UCSD-AML1 (cell line): ENCODE results near the gene TMEM164.

Experiments used
- DNase-seq: peaks from one replicate; lab custom pipeline; 2025; ENCODE audit not compliant: unreplicated experiment; lab: John Stamatoyannopoulos, UW

Gene TMEM164

DNA sequence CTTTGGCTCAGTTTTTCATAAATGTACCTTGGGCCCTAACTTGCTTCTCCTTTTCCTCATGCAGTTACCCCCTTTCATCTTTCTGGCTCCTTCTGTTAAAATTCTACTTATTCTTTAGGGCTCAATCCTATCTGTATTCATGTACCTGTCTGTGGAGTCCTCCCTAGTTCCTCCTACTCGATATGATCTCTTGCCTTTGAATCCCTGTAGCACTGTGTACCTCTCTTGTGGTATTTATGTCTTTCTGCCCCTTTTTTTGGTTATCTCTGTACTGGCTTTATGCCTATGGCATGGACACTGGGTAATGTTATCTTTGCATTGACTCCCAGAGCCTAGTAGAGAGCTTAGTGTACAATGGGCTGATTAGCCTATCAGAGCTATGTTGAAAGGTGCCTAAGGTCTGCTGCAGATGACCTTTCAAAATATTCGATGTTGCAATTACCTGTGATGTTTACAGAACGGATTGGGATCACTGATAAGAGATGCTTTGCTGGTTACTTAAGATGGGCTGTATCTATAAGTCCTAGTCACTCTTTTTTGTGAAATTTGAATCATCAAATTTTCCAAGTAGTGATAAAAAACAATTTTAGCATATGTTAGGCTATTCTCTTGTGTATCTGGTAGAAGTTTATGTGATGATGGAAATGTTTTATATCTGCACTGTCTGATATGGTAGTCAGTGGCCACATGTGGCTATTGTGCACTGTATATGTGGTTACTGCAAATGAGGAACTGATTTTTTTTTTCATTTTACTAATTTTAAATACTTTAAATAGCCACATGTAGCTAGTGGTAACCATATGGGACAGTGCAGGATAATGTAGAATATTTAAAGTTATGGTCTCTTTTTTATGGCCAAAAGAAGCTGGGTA lies 33.5 kb downstream of the TMEM164 start:
- no peak for DNase-seq

DNA sequence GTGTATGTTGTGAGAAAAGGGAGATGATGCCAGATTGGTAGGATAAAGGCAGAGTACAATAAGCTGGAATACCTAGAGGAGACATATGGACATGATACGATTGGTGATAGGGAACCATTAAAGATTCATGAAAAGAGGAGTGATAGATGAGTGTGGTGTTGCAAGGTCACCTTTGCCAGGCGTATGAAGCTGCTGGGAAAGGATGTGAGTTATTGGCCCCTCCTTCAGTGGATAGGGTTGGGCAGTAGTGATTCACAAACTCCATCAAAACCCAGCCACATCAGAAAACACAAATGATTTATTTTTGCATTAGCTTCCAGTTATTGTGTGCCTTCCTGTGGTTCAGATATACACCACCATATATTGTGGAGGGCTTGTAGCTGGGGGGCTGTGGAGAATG lies 34.3 kb downstream of the TMEM164 start:
- no peak for DNase-seq

DNA sequence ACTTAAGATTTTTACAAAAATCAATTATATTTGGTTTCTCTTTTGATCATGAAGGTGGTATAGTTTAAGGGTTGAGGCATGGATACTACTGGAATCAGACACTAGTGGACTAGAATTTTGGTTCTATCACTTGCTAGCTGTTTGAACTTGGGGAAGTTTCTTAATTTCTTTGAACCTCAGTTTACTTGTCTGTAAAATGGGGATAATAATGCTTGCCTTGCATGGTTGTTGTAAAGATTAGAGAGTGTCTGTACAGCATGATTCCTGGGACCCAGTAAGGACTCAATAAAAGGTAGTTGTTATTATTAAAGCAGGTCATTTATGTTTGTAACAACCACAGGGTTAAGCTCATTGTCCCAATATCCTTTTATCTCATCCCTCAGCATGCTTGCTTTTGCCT lies 36.0 kb downstream of the TMEM164 start:
- DNase-seq: no peak

DNA sequence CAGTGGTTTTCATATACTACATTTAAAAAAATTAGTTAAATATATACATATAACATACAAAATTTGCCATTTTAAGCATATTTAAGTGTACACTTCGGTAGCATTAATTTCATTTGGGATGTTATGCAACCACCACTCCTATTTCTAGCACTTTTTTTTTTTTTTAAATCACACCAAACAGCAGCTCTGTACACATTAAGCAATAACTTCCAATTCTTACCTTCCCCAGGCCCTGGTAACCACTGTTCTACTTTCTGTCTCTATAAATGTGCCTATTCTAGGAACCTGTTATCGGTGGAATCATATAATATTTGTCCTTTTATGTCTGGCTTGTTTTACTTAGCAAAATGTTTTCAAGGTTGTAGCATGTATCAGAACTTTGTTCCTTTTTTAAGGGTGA lies 39.1 kb downstream of the TMEM164 start:
- DNase-seq: no peak

DNA sequence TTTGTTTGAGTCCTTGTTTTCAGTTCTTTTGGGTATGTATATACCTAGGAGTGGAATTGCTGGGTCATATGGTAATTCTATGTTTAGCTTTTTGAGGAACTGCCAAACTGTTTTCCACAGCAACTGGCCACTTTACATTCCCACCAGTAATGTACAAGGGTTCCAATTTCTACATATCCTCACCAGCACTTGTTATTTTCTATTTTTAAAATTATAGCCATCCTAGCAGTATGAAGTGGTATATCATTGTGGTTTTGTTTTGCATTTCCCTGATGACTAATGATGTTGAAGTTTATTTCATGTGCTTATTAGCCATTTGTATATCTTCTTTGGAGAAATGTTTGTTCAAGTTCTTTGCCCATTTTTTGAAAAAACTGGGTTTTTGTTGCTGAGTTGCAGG lies 39.6 kb downstream of the TMEM164 start:
- no peak for DNase-seq

DNA sequence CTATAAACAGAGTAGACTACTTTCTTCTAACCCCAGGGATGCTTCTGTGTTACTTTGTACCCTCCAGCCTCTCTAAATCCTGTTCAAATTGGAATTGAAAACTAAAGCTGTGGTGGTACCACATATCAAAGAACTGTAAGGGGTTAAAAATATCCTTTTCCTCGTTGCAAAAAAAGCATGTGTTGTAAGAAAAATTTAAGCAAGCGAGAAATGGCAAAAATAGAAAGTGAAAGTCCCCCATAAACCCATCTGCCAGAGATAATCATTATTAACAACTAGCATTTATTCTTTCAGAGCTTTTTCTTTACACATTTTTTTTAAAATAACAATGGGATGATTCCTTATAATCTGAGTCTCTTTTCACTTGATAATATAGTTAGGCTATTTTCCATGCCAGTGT lies 40.6 kb downstream of the TMEM164 start:
- DNase-seq: no peak

DNA sequence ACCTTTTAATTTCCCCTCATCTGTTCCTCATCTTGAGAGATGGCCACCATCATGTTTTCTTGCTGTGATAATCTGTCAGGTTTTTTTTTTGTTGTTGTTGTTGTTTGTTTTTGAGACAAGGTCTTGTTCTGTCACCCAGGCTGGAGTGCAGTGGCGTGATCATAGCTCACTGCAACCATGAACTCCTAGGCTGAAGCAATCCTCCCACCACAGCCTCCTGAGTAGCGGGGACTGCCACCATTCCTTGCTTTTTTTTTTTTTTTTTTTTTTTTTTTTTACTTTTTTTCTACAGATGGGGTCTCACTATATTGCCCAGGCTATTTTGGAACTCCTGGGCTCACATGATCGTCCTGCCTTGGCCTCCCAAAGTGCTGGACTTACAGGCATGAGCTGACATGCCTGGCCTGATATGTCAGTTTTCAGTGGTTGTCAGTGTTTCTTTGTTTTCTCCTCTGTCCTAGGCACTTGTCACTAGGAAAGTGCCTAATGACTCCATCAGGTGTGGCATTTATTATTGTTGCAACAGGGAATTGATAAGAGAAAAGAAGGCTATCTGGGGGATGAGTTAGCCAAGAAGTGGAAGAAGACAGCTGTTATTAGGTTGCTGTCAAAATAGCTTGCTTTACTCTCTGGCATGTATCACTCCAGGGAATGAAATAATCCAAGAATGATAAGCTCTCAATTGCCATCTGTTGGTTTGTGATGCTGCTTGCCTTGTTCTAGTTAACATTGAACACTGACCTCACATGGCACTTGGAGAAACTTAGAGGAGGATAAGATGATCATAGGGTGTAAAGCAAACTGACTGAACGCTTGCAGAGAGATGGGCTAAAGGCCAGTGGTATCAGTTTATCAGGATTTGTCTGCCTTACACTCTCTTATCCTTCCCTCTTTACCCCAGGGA lies 41.7 kb downstream of the TMEM164 start:
- no peak for DNase-seq

DNA sequence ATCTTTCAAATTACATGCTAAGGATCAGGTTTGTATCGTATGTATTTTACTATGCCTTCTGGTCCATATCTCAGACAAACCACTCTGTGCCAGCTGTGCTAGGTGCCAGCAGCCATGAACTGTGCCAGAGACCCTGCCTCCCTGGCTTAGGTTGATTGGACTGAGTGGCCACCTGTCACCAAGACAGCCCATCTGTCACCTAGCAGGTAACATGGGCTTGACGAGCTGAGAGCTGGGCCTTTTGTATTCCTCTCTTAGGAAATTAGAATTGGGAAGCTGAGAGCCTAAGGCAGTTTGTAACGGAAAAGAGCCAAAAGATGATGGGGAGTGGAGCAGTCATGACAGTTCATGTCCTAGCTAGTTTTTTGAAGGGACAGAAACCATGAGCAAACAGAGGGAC lies 42.5 kb downstream of the TMEM164 start:
- no peak for DNase-seq

DNA sequence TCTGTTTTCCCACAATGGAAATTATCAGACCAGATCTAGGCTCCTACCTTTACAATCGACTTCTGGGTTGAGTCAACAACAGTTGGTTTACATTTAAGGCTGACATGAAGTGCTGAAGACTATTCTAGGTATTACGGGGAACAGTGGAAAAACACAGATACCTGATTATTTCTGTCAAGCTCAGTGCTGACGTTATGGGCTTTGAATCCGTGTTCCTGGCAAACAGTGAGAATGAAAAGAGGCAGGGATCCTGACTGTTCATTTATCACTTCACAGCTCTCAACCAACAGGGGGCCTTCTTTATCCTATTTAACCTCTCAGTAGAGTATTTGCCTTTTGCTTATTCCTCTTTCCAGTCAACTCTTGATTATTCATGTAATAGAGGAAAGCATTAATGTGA lies 43.1 kb downstream of the TMEM164 start:
- DNase-seq: no peak

DNA sequence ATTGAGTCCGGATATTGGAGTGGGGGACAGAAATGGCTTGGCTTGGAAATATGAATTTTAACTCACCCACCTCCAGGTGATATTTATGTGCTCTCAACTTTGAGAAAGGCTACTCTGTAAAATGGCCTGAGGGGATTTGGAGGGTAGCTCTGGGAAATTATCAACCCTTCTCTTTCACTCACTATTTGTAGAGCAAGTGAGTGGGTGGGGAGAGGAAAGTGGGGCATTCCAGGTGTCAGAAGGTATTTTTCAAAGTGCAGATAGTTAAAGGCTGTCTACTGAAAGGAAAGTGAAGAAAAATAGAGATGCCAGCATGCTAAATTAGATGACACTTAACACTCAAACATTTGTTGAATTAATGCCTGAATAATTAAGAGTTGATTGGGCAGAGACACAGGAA lies 44.1 kb downstream of the TMEM164 start:
- no peak for DNase-seq

DNA sequence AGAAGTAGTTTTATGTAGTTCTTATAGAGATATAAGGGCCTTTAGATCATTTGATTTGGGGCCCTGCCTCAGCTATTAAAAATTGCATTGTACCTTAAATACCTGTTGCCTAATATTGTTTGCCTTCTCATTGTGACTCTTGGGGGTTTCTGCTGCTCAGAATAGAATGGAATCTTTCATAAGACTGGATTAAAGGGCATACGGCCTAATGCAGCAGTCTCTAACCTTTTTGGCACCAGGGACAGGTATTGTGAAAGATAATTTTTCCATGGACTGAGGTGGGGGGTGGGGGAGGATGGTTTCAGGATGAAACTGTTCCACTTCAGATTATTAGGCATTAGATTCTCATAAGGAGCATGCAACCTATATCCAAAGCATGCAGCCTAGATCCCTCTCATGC lies 46.2 kb downstream of the TMEM164 start:
- no peak for DNase-seq

DNA sequence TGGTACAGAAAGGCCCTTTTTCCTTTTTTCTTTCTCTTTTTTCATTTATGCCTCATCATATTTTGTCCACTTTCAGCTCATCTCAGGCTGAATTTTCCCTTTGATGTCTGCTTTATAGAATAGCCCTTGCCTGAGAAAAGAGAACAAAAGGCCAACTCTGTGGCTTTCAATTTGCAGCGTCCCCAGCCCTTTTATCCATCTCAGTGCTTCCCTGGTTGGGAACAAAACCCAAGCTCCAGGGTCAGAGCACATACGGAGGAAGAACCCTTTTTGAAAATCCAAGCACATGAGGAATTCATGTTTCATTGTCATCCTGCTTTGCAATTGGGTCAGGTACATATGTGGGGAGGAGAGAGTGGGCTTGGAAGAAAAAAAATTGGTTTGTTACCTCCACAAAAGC lies 47.5 kb downstream of the TMEM164 start:
- DNase-seq: no peak

DNA sequence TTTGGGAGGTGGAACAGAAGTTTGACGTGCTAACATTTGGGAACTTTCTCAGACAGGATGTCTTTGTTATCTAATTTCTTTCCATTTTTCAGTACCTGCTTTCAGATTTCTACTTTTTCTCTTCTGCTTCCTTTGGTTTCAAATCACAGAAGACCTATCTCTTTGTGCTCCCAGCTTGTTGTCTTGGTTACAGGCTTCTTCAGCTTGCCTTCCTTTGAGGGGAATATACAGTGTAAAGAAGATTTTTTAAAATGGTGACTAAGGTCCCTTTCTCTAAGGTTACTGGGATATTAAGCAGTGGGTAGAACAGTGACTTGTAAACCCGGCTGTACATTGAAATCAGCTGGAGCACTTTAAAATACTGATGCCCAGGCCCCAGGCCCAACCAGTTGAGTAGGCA lies 48.0 kb downstream of the TMEM164 start:
- no peak for DNase-seq

DNA sequence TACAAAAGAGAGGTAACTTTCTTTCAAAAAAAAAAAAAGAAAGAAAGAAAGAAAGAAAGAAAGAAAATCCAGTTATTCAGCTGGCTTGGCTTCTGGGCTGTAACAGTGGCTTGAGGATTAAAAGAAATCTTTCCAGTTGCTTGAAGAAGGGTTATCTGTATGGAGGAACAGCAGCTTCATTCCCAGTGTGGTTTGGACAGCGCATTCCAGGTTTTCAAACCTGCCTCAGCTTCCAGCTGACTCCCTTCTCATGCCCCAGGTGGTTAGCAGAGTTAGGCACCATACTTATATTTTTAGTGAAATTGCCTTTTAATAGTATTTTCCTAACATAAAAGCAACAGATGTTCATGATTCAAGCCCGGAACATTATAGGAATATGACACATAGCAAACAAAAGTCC lies 48.6 kb downstream of the TMEM164 start:
- no peak for DNase-seq

DNA sequence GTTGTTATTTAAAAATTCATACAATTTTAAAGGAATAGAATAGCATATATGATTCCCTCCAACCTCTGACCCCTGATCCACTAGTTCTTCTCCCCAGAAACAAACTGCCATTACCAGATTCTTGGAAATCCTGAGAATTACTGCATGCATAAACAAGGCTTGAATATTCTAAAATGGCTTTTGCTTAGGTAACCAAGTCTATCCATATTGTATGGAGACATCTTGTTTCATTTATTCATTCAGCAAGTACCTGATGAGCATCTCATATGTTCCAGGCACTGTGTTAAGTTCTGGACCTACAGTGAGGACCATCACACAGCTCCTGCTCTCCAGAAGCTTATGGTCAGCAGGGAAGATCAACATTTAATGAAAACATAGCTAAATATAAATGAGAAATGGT lies 49.4 kb downstream of the TMEM164 start:
- DNase-seq: no peak

DNA sequence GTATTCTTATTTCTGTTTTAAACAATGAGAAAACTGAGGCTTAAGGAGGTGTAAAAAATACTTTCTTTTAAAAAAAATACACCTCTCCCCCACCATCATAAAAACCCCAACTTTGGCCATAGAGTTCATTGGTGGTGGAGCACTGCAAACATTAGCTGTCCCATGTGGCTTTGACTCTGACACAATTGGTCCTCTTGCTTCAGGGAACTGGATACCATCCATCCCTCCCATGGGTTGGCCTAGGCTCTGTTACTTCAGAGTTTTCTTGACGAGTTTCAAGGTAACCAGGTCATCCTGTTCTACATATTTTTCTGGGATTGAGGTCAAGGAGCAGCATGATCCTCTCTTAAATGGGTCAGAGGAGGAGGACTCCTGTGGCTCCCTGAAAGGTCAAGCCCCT lies 50.5 kb downstream of the TMEM164 start:
- no peak for DNase-seq

DNA sequence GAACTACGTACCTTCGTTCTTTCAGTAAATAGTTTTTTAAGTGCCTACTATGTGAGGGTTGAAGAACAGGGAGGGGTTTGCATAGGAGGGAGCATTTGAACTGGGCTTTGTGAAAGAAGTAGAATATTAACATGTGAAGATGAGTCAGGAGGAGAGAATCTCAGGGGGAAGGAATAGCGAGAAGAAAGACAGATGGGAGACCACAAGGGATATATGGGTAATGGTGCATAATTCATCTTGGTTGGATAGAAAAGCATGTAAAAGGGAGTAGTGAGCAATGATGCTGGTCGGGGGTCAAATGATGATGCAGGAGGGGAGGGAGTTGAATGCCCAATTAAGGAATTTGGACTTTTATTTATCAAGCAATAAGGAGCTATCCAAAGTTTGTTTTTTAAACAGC lies 52.7 kb downstream of the TMEM164 start:
- DNase-seq: no peak

DNA sequence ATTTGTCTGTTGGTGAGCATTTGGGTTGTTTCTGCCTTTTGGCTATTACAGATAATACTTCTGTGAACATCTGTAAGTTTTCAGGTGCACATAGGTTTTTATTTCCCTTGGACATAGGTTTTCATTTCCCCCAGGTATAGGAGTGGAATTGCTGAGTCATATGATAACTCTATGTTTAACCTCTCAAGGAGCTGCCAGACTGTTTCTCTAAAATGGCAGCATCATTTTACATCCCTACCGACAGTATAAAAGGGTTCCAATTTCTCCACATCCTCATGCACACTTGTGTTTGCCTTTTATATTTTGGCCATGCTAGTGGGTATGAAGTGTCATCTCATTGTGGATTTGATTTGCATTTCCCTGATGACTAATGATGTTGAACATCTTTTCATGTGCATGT lies 53.5 kb downstream of the TMEM164 start:
- DNase-seq: no peak

DNA sequence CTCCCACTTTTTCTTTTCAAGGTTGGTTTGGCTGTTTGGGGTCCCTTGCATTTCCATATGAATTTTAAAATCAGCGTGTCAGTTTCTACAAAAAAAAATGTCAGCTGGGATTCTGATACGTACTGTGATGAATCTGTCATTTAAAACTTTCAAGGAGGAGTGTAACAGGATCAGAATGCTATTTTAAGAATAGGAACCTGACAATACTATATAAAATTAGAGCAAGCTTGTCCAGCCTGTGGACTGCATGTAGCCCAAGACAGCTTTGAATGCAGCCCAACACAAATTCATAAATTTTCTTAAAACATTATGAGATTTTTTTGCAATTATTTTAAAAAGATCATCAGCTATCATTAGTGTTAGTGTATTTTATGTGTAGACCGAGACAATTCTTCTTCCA lies 56.5 kb downstream of the TMEM164 start:
- DNase-seq: no peak

DNA sequence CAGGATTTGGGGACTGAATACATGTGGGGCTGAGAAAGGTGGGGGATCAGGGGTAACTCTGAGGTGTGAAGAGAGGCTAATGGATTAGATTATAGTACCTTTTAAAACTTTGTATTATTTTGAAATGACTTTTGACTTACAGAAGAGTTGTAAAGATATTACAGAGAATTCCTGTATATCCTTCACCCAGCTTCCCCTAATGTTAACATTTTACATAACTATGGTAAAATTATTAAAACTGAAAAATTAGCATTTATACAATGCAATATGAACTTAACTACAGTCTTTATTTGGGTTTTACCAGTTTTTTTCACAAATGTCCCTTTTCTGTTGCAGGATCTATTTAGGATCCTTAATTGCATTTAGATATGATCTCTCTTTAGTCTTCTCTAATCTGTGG lies 57.4 kb downstream of the TMEM164 start:
- no peak for DNase-seq

DNA sequence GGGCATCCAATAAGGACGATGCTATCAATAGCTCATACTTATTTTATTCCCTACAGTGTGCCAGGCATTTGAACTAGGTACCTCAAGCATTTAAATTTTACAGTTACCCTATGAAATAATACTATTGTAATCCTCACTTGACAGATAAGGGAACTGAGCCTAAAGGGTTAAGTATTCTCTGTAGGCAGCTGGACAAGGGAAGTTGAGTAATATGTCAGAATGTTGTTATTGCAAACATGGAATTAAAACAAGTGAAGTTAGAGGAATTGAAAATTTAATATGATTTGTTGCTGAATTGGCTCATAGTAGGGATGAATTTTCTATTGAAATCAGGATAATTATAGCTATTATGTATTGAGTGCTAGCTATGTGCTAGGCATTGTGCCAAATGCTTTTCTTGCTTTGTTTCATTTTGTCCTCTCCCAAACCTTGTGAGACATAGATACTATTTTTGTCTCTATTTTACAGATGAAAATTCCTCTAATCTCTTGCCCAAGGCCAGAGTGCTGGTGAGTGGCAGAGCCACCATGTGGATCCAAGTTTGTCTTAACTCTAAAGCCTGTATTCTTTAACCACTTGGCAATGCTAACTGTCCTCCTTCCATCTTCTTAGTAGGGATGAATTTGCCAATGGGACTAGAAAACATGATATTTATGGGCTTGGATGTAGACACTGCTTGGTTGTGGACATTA lies 58.1 kb downstream of the TMEM164 start:
- no peak for DNase-seq

DNA sequence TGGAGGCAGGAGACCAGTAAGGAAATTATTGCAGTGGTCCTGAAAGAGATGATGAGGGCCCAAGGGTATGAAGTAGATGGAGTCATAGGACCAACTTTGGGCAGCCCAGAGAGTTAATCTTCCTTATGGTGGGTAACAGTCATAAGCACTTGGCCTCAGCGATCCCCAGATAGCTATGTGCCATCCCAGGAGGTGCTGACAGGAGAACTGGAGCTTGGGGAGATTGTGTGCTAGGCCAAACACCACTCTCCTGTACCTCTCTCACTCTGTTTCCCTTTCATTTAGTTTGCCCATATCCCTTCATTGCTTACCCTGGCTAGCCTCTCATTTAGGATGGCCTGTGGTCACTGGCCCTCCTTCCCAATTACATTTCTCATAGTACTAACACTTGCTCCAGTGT lies 60.0 kb downstream of the TMEM164 start:
- DNase-seq: no peak
